Esophagus muscularis mucosa (tissue), 4 donors: ENCODE results near the gene AUNIP. TPM values are rescaled to one million over a fixed set of nuclear protein-coding genes. Genes with fewer than 3 reads are reported as not detected.

ENCODE experiments used
- DNase-seq: peaks from one replicate; pipeline ENCODE4 v3.0.0-alpha.2; 2017; ENCODE audit errors: extremely low spot score
- H3K27ac ChIP-seq, 4 donors: fragments of 200-600 bp; sonication (generic); replicated peaks in 1 of 4; 1 replicate in 3 of 4; 2 replicates in 1 of 4; pipeline ENCODE4 v1.5.1; 2016 to 2019; ENCODE audit warnings: mild to moderate bottlenecking in 1 of 4
- H3K27me3 ChIP-seq, 4 donors: fragments of 200-600 bp; sonication (generic); one replicate each; pipeline versions ENCODE4 v1.5.1 to v1.6.0; 2016 to 2019
- H3K36me3 ChIP-seq, 4 donors: fragments of 200-600 bp; sonication (generic); one replicate each; pipeline ENCODE4 v1.5.1; 2016 to 2019
- H3K4me1 ChIP-seq, 4 donors: fragments of 200-600 bp; sonication (generic); one replicate each; pipeline ENCODE4 v1.5.1; 2016 to 2019
- H3K4me3 ChIP-seq, 4 donors: fragments of 200-600 bp; sonication (generic); 1 replicate in 2 of 4; 2 replicates in 2 of 4; pipeline ENCODE4 v1.5.1; 2016 to 2019; ENCODE audit warnings: mild to moderate bottlenecking in 4 of 4, moderate library complexity in 1 of 4
- H3K9me3 ChIP-seq, 4 donors: fragments of 200-600 bp; sonication (generic); 1 replicate in 3 of 4; 2 replicates in 1 of 4; pipeline ENCODE4 v1.5.1; 2016 to 2019
- EP300 ChIP-seq: sonication (generic); formaldehyde crosslinking; IDR thresholded peaks from one replicate; pipeline ENCODE4 v1.6.1; 2017; ENCODE audit warnings: antibody characterized with exemption
- POLR2A ChIP-seq: fragments of 450-650 bp; IDR thresholded peaks from one replicate; pipeline ENCODE4 v1.6.1; 2017; ENCODE audit warnings: antibody characterized with exemption, moderate library complexity, mild to moderate bottlenecking, low read depth
- POLR2AphosphoS5 ChIP-seq, 2 donors: sonication (generic); formaldehyde crosslinking; IDR thresholded peaks; one replicate each; pipeline ENCODE4 v1.6.1; 2017; ENCODE audit warnings: antibody characterized with exemption in 2 of 2
- WGBS: methylation state at CpG from one replicate; pipeline ENCODE4 v1.1.5; 2018; 5-methylcytosine and 5-hydroxymethylcytosine counted together
- intact Hi-C: fragments of 100-400 bp; cut with DNase I; formaldehyde crosslinking; loops from one replicate; pipeline ENCODE4 v1.15.1; 2023
- total RNA-seq, 4 donors: library from RNA; depleted of rRNA; stranded (reverse); fragments of >200 nt; gene quantifications; one replicate each; pipeline versions ENCODE4 v1.1.0 to v1.2.1, GENCODE V29; 2016
- TF ChIP-seq, protein P1 (sequence below), 3 experiments: fragments of 200-600 bp in 2 of 3; fragments of 450-650 bp in 1 of 3; sonication (generic) in 2 of 3; IDR thresholded peaks; one replicate each; pipeline ENCODE4 v1.5.1; 2017 to 2019; ENCODE audit warnings: antibody characterized with exemption in 3 of 3, mild to moderate bottlenecking in 2 of 3, moderate library complexity in 1 of 3

The AUNIP gene
- total RNA-seq, 4 donors from 2014 or later, result not detected

DNA sequence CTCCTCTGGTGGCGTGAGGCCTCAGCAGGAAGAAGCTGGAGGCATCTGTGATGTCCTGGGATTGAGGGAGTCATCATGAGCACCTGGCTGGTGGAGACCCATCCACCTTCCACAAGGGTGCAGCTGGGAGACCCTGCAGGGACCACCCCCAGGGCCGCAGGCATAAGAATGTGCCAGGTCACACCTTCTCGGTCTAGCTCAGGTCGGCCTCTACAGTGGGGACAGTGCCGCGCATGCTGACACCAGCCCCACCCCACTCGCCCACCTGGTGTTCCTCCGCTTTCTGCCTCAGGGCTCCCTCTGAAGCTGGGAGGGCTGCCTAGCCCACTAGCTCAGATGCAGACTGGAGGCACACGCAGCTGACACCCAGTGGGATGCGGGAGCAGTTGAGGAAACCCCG lies 22.0 kb upstream of the AUNIP start:
- Histone ChIP-seq H3K4me1 (peaks cover under 1 to 2% (median 1%) of the 10 kb centered on the region in 4 donors), H3K4me3 (no peak overlapping the region), H3K27me3 (no peaks in the 10 kb centered on the region), H3K9me3 (no peaks in the 10 kb centered on the region), H3K36me3 (no peaks in the 10 kb centered on the region), H3K27ac (no peak overlapping the region)
- no peak for DNase-seq
- 88% methylated on average over 8 of the region's 11 CpGs for WGBS
- TF ChIP-seq, protein P1, sequence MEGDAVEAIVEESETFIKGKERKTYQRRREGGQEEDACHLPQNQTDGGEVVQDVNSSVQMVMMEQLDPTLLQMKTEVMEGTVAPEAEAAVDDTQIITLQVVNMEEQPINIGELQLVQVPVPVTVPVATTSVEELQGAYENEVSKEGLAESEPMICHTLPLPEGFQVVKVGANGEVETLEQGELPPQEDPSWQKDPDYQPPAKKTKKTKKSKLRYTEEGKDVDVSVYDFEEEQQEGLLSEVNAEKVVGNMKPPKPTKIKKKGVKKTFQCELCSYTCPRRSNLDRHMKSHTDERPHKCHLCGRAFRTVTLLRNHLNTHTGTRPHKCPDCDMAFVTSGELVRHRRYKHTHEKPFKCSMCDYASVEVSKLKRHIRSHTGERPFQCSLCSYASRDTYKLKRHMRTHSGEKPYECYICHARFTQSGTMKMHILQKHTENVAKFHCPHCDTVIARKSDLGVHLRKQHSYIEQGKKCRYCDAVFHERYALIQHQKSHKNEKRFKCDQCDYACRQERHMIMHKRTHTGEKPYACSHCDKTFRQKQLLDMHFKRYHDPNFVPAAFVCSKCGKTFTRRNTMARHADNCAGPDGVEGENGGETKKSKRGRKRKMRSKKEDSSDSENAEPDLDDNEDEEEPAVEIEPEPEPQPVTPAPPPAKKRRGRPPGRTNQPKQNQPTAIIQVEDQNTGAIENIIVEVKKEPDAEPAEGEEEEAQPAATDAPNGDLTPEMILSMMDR (IDR thresholded peaks at IDR 0.05), result no peak
- no peak for TF ChIP-seq EP300
- TF ChIP-seq POLR2AphosphoS5 (IDR thresholded peaks at IDR 0.05), result no peak
- no peak for TF ChIP-seq POLR2A
- intact Hi-C loops, result no loop called here

DNA sequence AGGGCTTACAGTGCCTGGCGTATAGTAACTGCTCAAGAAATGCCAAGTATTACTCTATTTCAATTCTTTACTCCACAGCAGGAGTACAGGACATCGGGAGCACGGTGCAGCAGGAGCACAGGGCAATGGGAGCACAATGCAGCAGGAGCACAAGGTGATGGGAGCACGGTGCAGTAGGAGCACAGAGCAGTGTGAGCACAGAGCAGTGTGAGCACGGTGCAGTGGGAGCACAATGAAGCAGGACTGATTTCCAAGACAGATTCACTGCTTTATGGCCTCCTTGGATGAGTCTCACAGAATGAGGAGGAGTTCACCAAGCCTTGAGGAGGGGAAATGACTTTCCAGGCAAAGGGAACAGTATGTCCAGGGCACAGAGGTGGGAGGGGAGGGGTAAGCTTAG lies 21.3 kb upstream of the AUNIP start:
- 89% methylated on average over 5 of the region's 5 CpGs for WGBS
- TF ChIP-seq, protein P1 (IDR thresholded peaks at IDR 0.05), result no peak
- TF ChIP-seq POLR2AphosphoS5 (IDR thresholded peaks at IDR 0.05), result no peak
- no peak for TF ChIP-seq EP300
- no peak for TF ChIP-seq POLR2A
- H3K27ac ChIP-seq, result no peak overlapping the region
- no peak overlapping the region for H3K4me3 ChIP-seq
- intact Hi-C loops, result no loop called here
- H3K9me3 ChIP-seq, result no peaks in the 10 kb centered on the region
- H3K4me1 ChIP-seq, result peaks cover 5 to 10% (median 8%) of the 10 kb centered on the region in 4 donors
- no peak for DNase-seq
- H3K36me3 ChIP-seq, result no peaks in the 10 kb centered on the region
- no peaks in the 10 kb centered on the region for H3K27me3 ChIP-seq

DNA sequence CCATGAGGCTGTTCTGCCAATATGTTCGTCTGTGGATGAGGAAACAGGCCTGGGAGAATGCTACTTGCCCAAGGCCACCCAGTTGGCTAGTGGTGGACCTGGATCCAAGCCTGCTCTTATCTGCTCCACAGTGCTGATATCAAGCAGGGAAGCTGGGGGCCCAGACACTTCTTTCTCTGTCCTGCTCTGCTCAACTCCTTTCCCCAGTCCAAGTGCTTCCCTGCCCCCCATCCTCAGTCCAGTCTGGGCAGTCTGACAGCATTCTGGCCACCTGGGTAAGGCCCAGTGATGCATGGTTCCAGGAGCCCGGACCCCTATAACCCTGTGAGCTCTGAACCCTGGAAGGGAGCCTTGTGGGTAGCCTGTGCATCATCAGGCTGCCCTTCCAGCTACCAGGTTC lies 20.4 kb upstream of the AUNIP start:
- H3K9me3 ChIP-seq, result no peaks in the 10 kb centered on the region
- H3K4me1 ChIP-seq, result peaks cover 9 to 16% (median 14%) of the 10 kb centered on the region in 4 donors
- no peak overlapping the region for H3K4me3 ChIP-seq
- no peak overlapping the region for H3K27ac ChIP-seq
- H3K27me3 ChIP-seq, result no peaks in the 10 kb centered on the region
- TF ChIP-seq EP300 (no peak), POLR2AphosphoS5 (IDR thresholded peaks at IDR 0.05) (no peak), POLR2A (no peak)
- TF ChIP-seq, protein P1 (IDR thresholded peaks at IDR 0.05), result no peak
- no peaks in the 10 kb centered on the region for H3K36me3 ChIP-seq
- intact Hi-C loops, result no loop called here
- no peak for DNase-seq
- WGBS, result 49% methylated on average over 2 of the region's 2 CpGs

DNA sequence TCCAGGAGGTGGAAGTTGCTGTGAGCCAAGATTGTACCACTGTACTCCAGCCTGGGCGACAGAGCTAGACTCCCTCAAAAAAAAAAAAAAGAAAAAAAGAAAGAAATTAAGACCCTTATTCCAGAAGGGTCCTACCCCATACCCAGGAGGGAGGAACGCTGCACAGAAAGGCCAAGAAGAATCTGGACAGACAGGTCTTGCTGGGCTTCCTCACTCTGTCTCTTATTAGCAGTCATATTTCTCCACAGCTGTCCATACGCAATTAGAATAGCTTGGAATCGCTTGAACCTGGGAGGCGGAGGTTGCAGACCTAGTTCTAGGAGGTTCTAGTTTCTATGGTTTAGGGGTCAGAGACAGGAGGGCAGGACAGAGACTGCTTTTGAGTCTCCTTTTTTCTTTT lies 19.4 kb upstream of the AUNIP start:
- peaks cover 13 to 26% (median 22%) of the 10 kb centered on the region in 4 donors for H3K4me1 ChIP-seq
- no peak overlapping the region for H3K4me3 ChIP-seq
- H3K27me3 ChIP-seq, result no peaks in the 10 kb centered on the region
- intact Hi-C loops, result no loop called here
- WGBS, result 89% methylated on average over 5 of the region's 5 CpGs
- H3K27ac ChIP-seq, result no peak overlapping the region
- DNase-seq, result no peak
- no peaks in the 10 kb centered on the region for H3K36me3 ChIP-seq
- no peaks in the 10 kb centered on the region for H3K9me3 ChIP-seq
- TF ChIP-seq EP300, result no peak
- no peak for TF ChIP-seq POLR2AphosphoS5 (IDR thresholded peaks at IDR 0.05)
- TF ChIP-seq, protein P1 (IDR thresholded peaks at IDR 0.05), result no peak
- TF ChIP-seq POLR2A, result no peak

DNA sequence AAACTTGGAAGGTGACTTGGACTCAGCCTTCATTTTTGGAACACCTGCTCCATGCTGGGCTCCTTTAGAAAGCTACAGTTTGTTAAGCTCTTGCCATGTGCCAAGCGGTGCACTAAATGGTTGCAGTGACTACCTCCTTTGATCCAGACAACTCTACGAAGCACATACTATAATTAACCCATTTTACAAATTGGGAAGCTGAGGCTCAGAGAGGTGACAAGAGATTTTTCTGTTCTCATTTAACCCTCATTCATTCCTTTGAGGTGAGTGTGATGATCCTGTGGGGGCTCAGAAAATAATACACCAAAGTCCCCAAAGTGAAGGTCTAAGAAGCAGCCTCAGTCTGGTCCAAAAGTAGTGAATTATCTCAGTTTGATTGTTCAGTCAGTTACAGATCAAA lies 17.9 kb upstream of the AUNIP start:
- DNase-seq, result no peak
- H3K4me3 ChIP-seq, result no peak overlapping the region
- H3K4me1 ChIP-seq, result peaks cover 16 to 41% (median 38%) of the 10 kb centered on the region in 4 donors
- H3K36me3 ChIP-seq, result no peaks in the 10 kb centered on the region
- TF ChIP-seq POLR2A (no peak), EP300 (no peak), POLR2AphosphoS5 (IDR thresholded peaks at IDR 0.05) (no peak)
- intact Hi-C loops, result no loop called here
- WGBS, result 97% methylated on average over 2 of the region's 2 CpGs
- no peak overlapping the region for H3K27ac ChIP-seq
- no peaks in the 10 kb centered on the region for H3K9me3 ChIP-seq
- no peaks in the 10 kb centered on the region for H3K27me3 ChIP-seq
